Measurements from ENCODE around the gene B3GALT6.

- no peak for TF ChIP-seq POLR2A (IDR thresholded peaks at IDR 0.05)
- TF ChIP-seq, protein P1, sequence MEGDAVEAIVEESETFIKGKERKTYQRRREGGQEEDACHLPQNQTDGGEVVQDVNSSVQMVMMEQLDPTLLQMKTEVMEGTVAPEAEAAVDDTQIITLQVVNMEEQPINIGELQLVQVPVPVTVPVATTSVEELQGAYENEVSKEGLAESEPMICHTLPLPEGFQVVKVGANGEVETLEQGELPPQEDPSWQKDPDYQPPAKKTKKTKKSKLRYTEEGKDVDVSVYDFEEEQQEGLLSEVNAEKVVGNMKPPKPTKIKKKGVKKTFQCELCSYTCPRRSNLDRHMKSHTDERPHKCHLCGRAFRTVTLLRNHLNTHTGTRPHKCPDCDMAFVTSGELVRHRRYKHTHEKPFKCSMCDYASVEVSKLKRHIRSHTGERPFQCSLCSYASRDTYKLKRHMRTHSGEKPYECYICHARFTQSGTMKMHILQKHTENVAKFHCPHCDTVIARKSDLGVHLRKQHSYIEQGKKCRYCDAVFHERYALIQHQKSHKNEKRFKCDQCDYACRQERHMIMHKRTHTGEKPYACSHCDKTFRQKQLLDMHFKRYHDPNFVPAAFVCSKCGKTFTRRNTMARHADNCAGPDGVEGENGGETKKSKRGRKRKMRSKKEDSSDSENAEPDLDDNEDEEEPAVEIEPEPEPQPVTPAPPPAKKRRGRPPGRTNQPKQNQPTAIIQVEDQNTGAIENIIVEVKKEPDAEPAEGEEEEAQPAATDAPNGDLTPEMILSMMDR (IDR thresholded peaks at IDR 0.05): no peak
- TF ChIP-seq EP300 (IDR thresholded peaks at IDR 0.05): no peak
- no peak for TF ChIP-seq POLR2AphosphoS5 (IDR thresholded peaks at IDR 0.05)
Measured at GRCh38 chr1:1223891-1224290, 8.1 kb upstream of the B3GALT6 start.

Data from stomach (tissue), 4 donors.